Measurements from ENCODE around the gene OLFM4.

DNA sequence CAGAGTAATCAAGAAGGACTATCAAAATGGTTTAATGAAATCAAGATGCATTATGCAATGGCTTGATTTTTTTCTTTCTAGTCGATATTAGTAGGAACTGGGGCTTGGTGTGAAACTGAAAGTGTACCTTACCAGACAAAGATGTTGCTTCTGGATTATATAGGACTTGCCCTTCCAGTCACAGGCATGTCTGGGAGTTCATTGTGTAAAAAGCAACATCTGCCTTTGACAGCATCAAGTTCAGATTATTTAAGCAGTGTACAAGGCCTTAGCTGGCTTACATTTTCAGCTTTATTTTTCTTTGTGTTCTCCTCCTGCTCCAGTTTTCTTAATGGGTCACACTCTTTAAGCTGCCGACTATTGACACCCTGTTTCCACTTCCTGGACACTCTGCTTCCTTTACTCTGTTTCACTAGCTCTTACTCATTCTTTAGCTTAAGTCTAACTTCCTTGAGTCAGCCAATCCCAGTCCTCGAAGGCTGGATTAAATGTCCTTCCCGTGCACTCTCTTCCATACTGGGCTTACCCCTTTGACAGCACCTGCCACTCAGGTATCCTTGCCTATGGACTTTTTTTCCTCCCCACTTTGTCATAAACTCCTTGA lies 29.4 kb upstream of the OLFM4 start:
- TF ChIP-seq, protein P1, sequence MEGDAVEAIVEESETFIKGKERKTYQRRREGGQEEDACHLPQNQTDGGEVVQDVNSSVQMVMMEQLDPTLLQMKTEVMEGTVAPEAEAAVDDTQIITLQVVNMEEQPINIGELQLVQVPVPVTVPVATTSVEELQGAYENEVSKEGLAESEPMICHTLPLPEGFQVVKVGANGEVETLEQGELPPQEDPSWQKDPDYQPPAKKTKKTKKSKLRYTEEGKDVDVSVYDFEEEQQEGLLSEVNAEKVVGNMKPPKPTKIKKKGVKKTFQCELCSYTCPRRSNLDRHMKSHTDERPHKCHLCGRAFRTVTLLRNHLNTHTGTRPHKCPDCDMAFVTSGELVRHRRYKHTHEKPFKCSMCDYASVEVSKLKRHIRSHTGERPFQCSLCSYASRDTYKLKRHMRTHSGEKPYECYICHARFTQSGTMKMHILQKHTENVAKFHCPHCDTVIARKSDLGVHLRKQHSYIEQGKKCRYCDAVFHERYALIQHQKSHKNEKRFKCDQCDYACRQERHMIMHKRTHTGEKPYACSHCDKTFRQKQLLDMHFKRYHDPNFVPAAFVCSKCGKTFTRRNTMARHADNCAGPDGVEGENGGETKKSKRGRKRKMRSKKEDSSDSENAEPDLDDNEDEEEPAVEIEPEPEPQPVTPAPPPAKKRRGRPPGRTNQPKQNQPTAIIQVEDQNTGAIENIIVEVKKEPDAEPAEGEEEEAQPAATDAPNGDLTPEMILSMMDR (tag by site-specific recombination; IDR thresholded peaks at IDR 0.05) = no peak
- TF ChIP-seq, protein P2, sequence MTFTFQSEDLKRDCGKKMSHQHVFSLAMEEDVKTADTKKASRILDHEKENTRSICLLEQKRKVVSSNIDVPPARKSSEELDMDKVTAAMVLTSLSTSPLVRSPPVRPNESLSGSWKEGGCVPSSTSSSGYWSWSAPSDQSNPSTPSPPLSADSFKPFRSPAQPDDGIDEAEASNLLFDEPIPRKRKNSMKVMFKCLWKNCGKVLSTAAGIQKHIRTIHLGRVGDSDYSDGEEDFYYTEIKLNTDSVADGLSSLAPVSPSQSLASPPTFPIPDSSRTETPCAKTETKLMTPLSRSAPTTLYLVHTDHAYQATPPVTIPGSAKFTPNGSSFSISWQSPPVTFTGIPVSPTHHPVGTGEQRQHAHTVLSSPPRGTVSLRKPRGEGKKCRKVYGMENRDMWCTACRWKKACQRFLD (tag by site-specific recombination; IDR thresholded peaks at IDR 0.05) = no peak
- TF ChIP-seq SETDB1 (IDR thresholded peaks at IDR 0.05; ENCODE audit: insufficient read length, low read length) (no peak), TRIM28 (IDR thresholded peaks at IDR 0.05; ENCODE audit: borderline replicate concordance, low read length) (no peak), YY1 (tag by site-specific recombination; IDR thresholded peaks at IDR 0.05) (no peak), ZNF302 (tag by site-specific recombination; IDR thresholded peaks at IDR 0.05; ENCODE audit: low read depth) (no peak), ZNF473 (tag by site-specific recombination; IDR thresholded peaks at IDR 0.05) (no peak), SP3 (tag by site-specific recombination; IDR thresholded peaks at IDR 0.05) (no peak), MYNN (tag by site-specific recombination; IDR thresholded peaks at IDR 0.05; ENCODE audit: borderline replicate concordance) (no peak)
- TF ChIP-seq, protein P3, sequence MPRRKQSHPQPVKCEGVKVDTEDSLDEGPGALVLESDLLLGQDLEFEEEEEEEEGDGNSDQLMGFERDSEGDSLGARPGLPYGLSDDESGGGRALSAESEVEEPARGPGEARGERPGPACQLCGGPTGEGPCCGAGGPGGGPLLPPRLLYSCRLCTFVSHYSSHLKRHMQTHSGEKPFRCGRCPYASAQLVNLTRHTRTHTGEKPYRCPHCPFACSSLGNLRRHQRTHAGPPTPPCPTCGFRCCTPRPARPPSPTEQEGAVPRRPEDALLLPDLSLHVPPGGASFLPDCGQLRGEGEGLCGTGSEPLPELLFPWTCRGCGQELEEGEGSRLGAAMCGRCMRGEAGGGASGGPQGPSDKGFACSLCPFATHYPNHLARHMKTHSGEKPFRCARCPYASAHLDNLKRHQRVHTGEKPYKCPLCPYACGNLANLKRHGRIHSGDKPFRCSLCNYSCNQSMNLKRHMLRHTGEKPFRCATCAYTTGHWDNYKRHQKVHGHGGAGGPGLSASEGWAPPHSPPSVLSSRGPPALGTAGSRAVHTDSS (tag by site-specific recombination; IDR thresholded peaks at IDR 0.05) = no peak
- TF ChIP-seq, protein P4, sequence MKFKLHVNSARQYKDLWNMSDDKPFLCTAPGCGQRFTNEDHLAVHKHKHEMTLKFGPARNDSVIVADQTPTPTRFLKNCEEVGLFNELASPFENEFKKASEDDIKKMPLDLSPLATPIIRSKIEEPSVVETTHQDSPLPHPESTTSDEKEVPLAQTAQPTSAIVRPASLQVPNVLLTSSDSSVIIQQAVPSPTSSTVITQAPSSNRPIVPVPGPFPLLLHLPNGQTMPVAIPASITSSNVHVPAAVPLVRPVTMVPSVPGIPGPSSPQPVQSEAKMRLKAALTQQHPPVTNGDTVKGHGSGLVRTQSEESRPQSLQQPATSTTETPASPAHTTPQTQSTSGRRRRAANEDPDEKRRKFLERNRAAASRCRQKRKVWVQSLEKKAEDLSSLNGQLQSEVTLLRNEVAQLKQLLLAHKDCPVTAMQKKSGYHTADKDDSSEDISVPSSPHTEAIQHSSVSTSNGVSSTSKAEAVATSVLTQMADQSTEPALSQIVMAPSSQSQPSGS (tag by site-specific recombination; IDR thresholded peaks at IDR 0.05; ENCODE audit: low read depth) = no peak
- TF ChIP-seq, protein P5, sequence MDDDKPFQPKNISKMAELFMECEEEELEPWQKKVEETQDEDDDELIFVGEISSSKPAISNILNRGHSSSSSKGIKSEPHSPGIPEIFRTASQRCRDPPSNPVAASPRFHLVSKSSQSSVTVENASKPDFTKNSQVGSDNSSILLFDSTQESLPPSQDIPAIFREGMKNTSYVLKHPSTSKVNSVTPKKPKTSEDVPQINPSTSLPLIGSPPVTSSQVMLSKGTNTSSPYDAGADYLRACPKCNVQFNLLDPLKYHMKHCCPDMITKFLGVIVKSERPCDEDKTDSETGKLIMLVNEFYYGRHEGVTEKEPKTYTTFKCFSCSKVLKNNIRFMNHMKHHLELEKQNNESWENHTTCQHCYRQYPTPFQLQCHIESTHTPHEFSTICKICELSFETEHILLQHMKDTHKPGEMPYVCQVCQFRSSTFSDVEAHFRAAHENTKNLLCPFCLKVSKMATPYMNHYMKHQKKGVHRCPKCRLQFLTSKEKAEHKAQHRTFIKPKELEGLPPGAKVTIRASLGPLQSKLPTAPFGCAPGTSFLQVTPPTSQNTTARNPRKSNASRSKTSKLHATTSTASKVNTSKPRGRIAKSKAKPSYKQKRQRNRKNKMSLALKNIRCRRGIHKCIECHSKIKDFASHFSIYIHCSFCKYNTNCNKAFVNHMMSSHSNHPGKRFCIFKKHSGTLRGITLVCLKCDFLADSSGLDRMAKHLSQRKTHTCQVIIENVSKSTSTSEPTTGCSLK (tag by site-specific recombination; IDR thresholded peaks at IDR 0.05) = no peak
- TF ChIP-seq, protein P6, sequence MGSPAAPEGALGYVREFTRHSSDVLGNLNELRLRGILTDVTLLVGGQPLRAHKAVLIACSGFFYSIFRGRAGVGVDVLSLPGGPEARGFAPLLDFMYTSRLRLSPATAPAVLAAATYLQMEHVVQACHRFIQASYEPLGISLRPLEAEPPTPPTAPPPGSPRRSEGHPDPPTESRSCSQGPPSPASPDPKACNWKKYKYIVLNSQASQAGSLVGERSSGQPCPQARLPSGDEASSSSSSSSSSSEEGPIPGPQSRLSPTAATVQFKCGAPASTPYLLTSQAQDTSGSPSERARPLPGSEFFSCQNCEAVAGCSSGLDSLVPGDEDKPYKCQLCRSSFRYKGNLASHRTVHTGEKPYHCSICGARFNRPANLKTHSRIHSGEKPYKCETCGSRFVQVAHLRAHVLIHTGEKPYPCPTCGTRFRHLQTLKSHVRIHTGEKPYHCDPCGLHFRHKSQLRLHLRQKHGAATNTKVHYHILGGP (tag by site-specific recombination; IDR thresholded peaks at IDR 0.05) = no peak

All from HEK293 (cell line).